Measurements from ENCODE around the gene ROBO1. TPM values are rescaled to one million over a fixed set of nuclear protein-coding genes. Genes with fewer than 3 reads are reported as not detected.

The ROBO1 gene
- total RNA-seq, 1 donor = 0.42 TPM

- Histone ChIP-seq H3K4me3 (ENCODE audit: low read length) (no peak overlapping the region), H3K9me3 (ENCODE audit: low read depth, low read length) (no peaks in the 10 kb centered on the region), H3K4me1 (ENCODE audit: insufficient read depth, low read length) (no peaks in the 10 kb centered on the region), H3K27me3 (ENCODE audit: insufficient read depth, low read length) (no peaks in the 10 kb centered on the region)
These were observed 773.4 kb downstream of the ROBO1 start for GRCh38 chr3:78994174-78995027.

DNA sequence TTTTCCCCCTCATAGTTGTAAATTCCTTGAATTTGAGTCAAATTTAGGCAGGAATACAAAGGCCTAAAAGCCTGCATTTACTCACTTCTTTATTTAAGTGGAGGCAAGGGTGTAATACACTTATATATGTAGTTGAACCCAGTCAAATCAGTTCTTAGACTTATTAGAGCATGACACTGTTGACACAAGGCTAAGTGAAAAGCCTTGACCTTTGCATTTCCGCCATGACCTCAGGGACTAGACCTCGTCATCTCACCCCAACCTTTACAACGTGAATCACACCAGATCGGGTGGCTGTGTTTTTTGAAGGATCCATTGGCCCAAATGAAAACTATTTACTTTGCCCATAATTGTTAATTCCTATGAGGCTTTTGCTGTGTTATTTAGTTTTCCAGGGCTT lies 774.4 kb downstream of the ROBO1 start:
- no peak overlapping the region for H3K4me3 ChIP-seq (ENCODE audit: low read length)
- H3K27me3 ChIP-seq (ENCODE audit: insufficient read depth, low read length) = no peaks in the 10 kb centered on the region
- H3K9me3 ChIP-seq (ENCODE audit: low read depth, low read length) = no peaks in the 10 kb centered on the region
- H3K4me1 ChIP-seq (ENCODE audit: insufficient read depth, low read length) = no peaks in the 10 kb centered on the region

- no peaks in the 10 kb centered on the region for H3K27me3 ChIP-seq (ENCODE audit: insufficient read depth, low read length)
- H3K4me3 ChIP-seq (ENCODE audit: low read length) = no peak overlapping the region
- no peaks in the 10 kb centered on the region for H3K4me1 ChIP-seq (ENCODE audit: insufficient read depth, low read length)
- no peaks in the 10 kb centered on the region for H3K9me3 ChIP-seq (ENCODE audit: low read depth, low read length)
These were observed 775.0 kb downstream of the ROBO1 start for GRCh38 chr3:78992830-78993229.

DNA sequence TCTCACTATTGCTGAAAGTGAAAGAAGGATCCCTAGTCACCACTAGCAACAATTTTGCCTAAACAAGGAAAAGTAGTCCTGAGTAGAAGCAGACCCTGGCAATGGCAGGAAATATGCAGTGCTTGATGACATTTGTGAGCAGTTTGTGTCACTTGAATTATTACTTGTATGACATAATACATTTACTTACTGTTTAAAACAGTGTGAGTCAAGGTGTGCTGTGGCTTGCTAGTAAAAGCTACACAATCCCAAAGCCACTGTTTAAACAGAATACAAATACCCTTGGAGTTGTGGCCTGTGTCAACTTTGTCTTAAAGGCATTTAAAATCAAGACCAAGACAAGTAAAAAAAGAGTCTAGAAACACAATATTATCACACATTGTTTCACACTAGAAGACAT lies 775.4 kb downstream of the ROBO1 start:
- Histone ChIP-seq H3K4me1 (ENCODE audit: insufficient read depth, low read length) (no peaks in the 10 kb centered on the region), H3K4me3 (ENCODE audit: low read length) (no peak overlapping the region), H3K9me3 (ENCODE audit: low read depth, low read length) (no peaks in the 10 kb centered on the region), H3K27me3 (ENCODE audit: insufficient read depth, low read length) (no peaks in the 10 kb centered on the region)

DNA sequence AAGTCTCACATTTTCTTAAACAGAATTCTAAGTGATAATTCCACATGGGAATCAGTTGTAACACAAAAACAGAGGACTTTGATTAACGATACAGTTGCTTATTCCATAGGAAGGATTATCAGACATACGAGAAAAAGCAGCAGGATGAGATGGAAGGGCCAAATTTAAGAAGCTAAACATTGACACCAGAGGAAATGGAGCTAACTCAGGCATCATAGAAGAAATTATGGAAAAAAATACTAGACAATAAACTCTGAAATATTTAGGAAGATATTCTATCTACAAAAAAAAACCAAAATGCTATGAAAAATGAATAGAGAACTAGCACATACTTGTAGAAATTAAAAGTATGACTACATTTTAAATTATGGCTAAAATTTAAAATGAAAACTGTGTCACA lies 776.1 kb downstream of the ROBO1 start:
- Histone ChIP-seq H3K4me3 (ENCODE audit: low read length) (no peak overlapping the region), H3K4me1 (ENCODE audit: insufficient read depth, low read length) (no peaks in the 10 kb centered on the region), H3K9me3 (ENCODE audit: low read depth, low read length) (no peaks in the 10 kb centered on the region), H3K27me3 (ENCODE audit: insufficient read depth, low read length) (no peaks in the 10 kb centered on the region)

DNA sequence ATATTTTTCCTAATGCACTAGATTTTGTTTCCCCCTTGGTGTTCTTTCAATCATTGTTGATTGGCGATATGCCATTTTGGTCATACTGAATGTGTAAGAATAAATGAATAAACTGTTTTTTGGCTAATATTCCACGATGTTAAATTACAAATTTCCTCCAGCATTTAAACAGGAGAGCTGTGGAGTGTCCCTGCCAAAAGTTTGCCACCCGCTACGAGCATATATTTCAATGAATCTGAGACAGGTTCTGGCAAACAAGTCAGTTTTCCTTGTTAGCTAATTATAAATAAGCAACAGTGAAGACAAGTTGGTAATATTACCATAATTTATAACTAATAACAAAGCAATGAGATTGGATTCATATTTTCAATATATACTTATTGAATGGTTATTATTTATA lies 777.6 kb downstream of the ROBO1 start:
- Histone ChIP-seq H3K4me3 (ENCODE audit: low read length) (no peak overlapping the region), H3K9me3 (ENCODE audit: low read depth, low read length) (no peaks in the 10 kb centered on the region), H3K4me1 (ENCODE audit: insufficient read depth, low read length) (no peaks in the 10 kb centered on the region), H3K27me3 (ENCODE audit: insufficient read depth, low read length) (no peaks in the 10 kb centered on the region)

DNA sequence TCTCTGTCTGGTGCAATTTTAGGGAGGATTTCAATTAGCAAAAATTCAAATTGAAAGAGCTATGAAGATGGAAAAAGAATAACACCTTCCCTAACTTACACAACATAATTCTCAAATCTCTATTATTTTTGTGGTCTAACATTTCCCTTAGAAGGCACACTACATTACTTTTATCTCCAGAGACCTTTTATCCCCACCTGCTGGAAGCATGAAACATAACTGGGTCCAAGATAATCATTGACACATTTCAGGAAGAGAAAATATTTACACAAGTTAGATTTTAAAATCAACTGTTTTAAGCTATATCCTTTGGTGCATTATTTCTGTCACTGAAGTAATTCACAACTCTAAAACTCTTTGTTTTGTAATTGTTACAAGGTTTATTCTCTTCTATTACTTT lies 779.5 kb downstream of the ROBO1 start:
- Histone ChIP-seq H3K4me3 (ENCODE audit: low read length) (no peak overlapping the region), H3K4me1 (ENCODE audit: insufficient read depth, low read length) (no peaks in the 10 kb centered on the region), H3K9me3 (ENCODE audit: low read depth, low read length) (no peaks in the 10 kb centered on the region), H3K27me3 (ENCODE audit: insufficient read depth, low read length) (no peaks in the 10 kb centered on the region)

DNA sequence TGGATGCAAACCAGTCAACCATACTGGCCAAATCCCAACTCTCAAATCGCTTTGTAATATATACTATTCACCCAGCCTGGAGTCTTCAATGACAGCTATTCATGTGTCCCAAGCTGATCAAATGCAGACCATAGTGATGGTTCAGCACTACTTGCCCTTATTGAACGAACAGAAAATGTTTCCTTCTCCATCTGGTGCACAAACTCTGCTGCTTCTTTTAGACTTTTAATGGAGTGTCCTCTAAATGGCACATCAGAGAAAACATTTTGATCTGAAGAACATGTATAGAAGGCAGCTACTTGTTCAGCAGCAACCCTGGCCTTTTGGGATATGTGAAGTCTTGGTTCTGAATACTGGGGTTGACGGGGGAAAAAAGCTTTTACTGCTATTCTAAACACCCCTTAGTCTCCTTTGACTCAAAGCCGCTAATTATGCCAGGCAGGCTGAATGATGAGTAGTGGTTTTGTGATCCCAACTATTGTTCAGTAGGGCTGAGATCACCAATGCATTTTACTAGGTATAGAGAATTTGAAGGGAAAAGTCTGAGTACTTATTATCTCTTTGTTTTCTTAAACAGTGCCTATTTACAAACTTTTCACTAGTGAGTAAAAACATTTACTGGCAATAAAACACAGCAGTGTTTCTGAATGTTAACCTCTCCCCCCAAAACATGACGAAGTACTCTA lies 781.2 kb downstream of the ROBO1 start:
- H3K4me3 ChIP-seq (ENCODE audit: low read length) = no peak overlapping the region
- H3K9me3 ChIP-seq (ENCODE audit: low read depth, low read length) = no peaks in the 10 kb centered on the region
- H3K4me1 ChIP-seq (ENCODE audit: insufficient read depth, low read length) = no peaks in the 10 kb centered on the region
- H3K27me3 ChIP-seq (ENCODE audit: insufficient read depth, low read length) = no peaks in the 10 kb centered on the region

DNA sequence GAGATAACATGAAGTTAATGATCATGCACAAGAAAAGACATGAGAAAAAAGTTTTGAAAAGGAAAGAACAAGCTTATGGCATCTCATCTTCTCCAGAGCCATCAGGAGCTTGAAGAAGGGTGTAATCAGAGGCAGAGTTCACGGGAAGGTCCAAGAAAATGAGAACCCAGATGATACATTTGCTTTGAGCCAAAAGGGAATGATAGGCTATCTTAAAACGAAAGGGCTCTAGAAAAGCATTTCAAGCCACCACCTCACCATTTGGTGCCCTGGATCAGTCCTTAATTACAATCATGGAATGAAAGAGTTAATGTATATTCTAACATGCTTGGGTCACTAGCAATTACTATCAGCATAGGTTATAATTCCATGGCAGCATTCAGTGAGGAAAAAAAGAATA lies 781.8 kb downstream of the ROBO1 start:
- Histone ChIP-seq H3K27me3 (ENCODE audit: insufficient read depth, low read length) (no peaks in the 10 kb centered on the region), H3K9me3 (ENCODE audit: low read depth, low read length) (no peaks in the 10 kb centered on the region), H3K4me3 (ENCODE audit: low read length) (no peak overlapping the region), H3K4me1 (ENCODE audit: insufficient read depth, low read length) (no peaks in the 10 kb centered on the region)

DNA sequence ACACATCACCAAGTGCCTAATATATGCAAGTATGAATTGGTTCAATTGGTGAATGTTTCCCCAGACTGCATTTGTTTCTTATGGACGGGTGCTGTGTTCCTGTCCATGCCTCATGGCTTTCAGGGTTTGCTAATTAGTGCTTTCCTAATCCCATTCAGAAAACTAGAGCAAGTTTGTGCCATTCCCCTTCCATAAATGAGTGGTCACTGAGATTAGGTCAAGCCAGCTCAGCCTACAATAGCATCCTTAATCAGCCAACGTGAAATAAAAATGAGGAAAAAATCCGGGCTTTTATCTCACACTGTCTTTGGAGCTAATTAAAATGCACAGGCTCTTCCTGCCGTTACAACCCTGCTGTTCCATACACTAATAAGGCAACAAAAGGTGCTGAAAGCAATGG lies 788.8 kb downstream of the ROBO1 start:
- Histone ChIP-seq H3K4me1 (ENCODE audit: insufficient read depth, low read length) (no peaks in the 10 kb centered on the region), H3K4me3 (ENCODE audit: low read length) (no peak overlapping the region), H3K9me3 (ENCODE audit: low read depth, low read length) (no peaks in the 10 kb centered on the region), H3K27me3 (ENCODE audit: insufficient read depth, low read length) (no peaks in the 10 kb centered on the region)

GRCh38 chr3:78978037-78978436 lies 789.8 kb downstream of the ROBO1 start:
- Histone ChIP-seq H3K4me1 (ENCODE audit: insufficient read depth, low read length) (no peaks in the 10 kb centered on the region), H3K9me3 (ENCODE audit: low read depth, low read length) (no peaks in the 10 kb centered on the region), H3K27me3 (ENCODE audit: insufficient read depth, low read length) (no peaks in the 10 kb centered on the region), H3K4me3 (ENCODE audit: low read length) (no peak overlapping the region)

GRCh38 chr3:78977073-78977472 lies 790.7 kb downstream of the ROBO1 start:
- H3K4me1 ChIP-seq (ENCODE audit: insufficient read depth, low read length) = no peaks in the 10 kb centered on the region
- no peaks in the 10 kb centered on the region for H3K9me3 ChIP-seq (ENCODE audit: low read depth, low read length)
- no peaks in the 10 kb centered on the region for H3K27me3 ChIP-seq (ENCODE audit: insufficient read depth, low read length)
- H3K4me3 ChIP-seq (ENCODE audit: low read length) = no peak overlapping the region

DNA sequence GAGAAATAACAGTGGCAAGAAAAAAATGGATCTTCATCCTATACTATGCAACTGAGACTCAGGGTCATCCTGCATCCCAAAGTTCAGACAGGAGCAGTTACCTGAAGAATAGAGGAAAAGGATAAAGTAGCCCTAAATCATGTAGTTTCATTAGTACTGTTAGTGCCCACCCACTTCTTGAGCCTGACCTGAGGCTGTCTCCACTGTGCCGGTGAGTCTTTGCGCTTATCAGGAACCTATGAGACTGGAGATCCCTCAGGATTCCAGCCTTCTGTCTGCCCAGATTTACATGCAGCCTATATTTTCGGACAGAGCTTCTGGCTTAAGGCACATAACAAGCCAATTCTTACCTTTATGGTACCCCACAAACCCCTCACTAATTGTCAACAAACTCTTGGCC lies 791.6 kb downstream of the ROBO1 start:
- no peak overlapping the region for H3K4me3 ChIP-seq (ENCODE audit: low read length)
- H3K9me3 ChIP-seq (ENCODE audit: low read depth, low read length) = no peaks in the 10 kb centered on the region
- H3K4me1 ChIP-seq (ENCODE audit: insufficient read depth, low read length) = no peaks in the 10 kb centered on the region
- H3K27me3 ChIP-seq (ENCODE audit: insufficient read depth, low read length) = no peaks in the 10 kb centered on the region

GRCh38 chr3:78974181-78974790 lies 793.5 kb downstream of the ROBO1 start:
- no peak overlapping the region for H3K4me3 ChIP-seq (ENCODE audit: low read length)

DNA sequence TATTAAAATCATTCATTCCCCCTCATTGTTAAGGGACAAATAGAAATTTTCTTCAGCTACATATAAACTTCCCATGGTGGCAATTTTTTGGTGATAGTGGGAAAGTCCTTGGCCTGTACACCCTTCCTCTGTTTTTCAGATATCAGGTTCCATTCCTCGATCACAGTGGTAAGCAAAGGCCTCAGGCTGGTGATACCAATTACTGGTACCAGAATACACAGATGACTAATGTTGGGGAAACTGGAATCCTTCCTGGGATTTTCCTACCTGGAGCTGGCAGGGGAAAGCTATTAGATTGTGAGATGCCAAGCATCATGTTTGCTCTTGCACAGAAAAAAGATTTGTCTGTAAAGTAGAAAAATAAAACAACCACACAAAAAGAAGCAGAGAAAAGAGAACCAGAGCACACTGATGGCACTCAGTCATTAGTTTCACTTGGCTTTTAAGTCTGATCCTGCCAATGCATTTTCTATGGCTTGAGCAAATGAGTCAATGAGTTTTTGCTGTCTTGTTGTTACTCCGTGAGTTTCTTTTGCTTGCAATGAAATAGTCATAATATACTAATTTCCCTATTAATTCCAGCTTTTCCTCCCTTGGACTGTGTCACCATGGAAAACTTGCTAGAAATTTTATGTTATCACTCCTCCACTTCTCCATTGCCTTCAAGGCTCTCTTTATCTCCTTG lies 795.0 kb downstream of the ROBO1 start:
- no peaks in the 10 kb centered on the region for H3K9me3 ChIP-seq (ENCODE audit: low read depth, low read length)
- H3K4me1 ChIP-seq (ENCODE audit: insufficient read depth, low read length) = no peaks in the 10 kb centered on the region
- H3K27me3 ChIP-seq (ENCODE audit: insufficient read depth, low read length) = no peaks in the 10 kb centered on the region
- H3K4me3 ChIP-seq (ENCODE audit: low read length) = no peak overlapping the region

More at GRCh38 chr3:78974181-78974790, 793.5 kb downstream of the ROBO1 start:
- H3K27me3 ChIP-seq (ENCODE audit: insufficient read depth, low read length) = no peaks in the 10 kb centered on the region
- no peaks in the 10 kb centered on the region for H3K9me3 ChIP-seq (ENCODE audit: low read depth, low read length)
- H3K4me1 ChIP-seq (ENCODE audit: insufficient read depth, low read length) = no peaks in the 10 kb centered on the region
